ENCODE data around the gene MUC15. TPM values are rescaled to one million over a fixed set of nuclear protein-coding genes. Genes with fewer than 3 reads are reported as not detected.

MUC15 gene
- total RNA-seq, 2 donors from 2014 or later, result 0.12 TPM; not detected in 1

- H3K36me3 ChIP-seq, result no peaks in the 10 kb centered on the region
- intact Hi-C loops (cut with DNase I), result no loop called here
- H3K4me3 ChIP-seq, result no peak overlapping the region
- H3K9ac ChIP-seq (ENCODE audit: low read depth in 2 of 2, low read length in 2 of 2), result no peak overlapping the region
- no peaks in the 10 kb centered on the region for H3K9me3 ChIP-seq
- no peak for TF ChIP-seq CTCF (IDR thresholded peaks at IDR 0.05)
- DNase-seq, result no peak
- H3K27me3 ChIP-seq, result no peaks in the 10 kb centered on the region
- H3K4me1 ChIP-seq, result no peaks in the 10 kb centered on the region
- H3K27ac ChIP-seq, result no peak overlapping the region
Measured at GRCh38 chr11:26593691-26594090, 21.6 kb upstream of the MUC15 start.

GRCh38 chr11:26587073-26587472 lies 15.0 kb upstream of the MUC15 start:
- H3K36me3 ChIP-seq, result no peaks in the 10 kb centered on the region

DNA sequence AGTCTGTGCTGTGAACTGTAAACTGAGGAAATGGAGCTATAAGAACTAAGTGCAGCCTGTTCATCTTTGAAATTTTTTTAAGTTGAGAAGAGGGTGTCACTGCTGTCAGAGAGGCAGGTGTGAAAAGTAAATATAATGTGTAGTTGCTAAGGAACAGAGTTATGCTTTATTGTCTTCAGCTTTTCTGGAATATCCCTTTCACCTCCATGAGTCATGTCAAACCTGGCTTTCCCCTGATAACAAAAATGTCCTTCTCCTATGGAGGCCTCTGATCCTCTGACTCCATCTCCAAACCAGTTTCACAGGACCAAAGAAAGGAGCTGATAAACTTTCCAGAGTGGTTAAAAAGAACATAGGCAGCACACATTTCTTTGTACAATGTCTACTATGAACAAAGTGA lies 12.8 kb upstream of the MUC15 start:
- no peak overlapping the region for H3K9ac ChIP-seq (ENCODE audit: low read depth in 2 of 2, low read length in 2 of 2)
- H3K36me3 ChIP-seq, result no peaks in the 10 kb centered on the region
- intact Hi-C loops (cut with DNase I), result no loop called here
- no peak overlapping the region for H3K4me3 ChIP-seq
- H3K4me1 ChIP-seq, result no peaks in the 10 kb centered on the region
- no peaks in the 10 kb centered on the region for H3K27me3 ChIP-seq
- H3K9me3 ChIP-seq, result no peaks in the 10 kb centered on the region
- no peak overlapping the region for H3K27ac ChIP-seq
- DNase-seq, result no peak
- no peak for TF ChIP-seq CTCF (IDR thresholded peaks at IDR 0.05)

More at GRCh38 chr11:26587073-26587472, 15.0 kb upstream of the MUC15 start:
- no peaks in the 10 kb centered on the region for H3K9me3 ChIP-seq
- intact Hi-C loops (cut with DNase I), result no loop called here
- no peak overlapping the region for H3K4me3 ChIP-seq
- DNase-seq, result no peak
- H3K27ac ChIP-seq, result no peak overlapping the region
- H3K9ac ChIP-seq (ENCODE audit: low read depth in 2 of 2, low read length in 2 of 2), result no peak overlapping the region
- no peak for TF ChIP-seq CTCF (IDR thresholded peaks at IDR 0.05)
- no peaks in the 10 kb centered on the region for H3K4me1 ChIP-seq
- no peaks in the 10 kb centered on the region for H3K27me3 ChIP-seq

GRCh38 chr11:26583550-26583949 lies 11.5 kb upstream of the MUC15 start:
- no peaks in the 10 kb centered on the region for H3K27me3 ChIP-seq
- H3K9ac ChIP-seq (ENCODE audit: low read depth in 2 of 2, low read length in 2 of 2), result no peak overlapping the region
- no peak for TF ChIP-seq CTCF (IDR thresholded peaks at IDR 0.05)
- H3K4me3 ChIP-seq, result no peak overlapping the region
- H3K9me3 ChIP-seq, result no peaks in the 10 kb centered on the region
- DNase-seq, result no peak
- H3K4me1 ChIP-seq, result no peaks in the 10 kb centered on the region
- no peak overlapping the region for H3K27ac ChIP-seq
- intact Hi-C loops (cut with DNase I), result no loop called here
- no peaks in the 10 kb centered on the region for H3K36me3 ChIP-seq

DNA sequence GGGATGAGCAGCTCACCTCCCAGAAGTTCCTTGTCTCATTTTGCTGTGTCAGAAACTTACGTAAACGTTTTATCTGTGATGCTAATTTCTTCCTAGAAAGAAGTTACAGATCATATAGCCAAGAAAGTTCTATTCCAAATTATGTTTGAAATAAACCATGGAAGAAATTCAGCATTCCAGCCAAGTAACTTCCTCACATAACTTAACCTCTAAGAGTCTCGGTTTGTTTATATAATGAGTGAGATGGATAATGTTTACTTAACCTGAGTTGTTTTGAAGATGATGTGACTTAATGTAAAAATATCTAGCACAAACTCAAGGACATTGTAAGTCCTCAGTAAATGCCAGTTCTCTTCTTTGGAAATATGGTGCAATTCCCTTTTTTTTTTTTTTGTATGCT lies 8.9 kb upstream of the MUC15 start:
- no peak for DNase-seq
- Histone ChIP-seq H3K4me3 (no peak overlapping the region), H3K9ac (ENCODE audit: low read depth in 2 of 2, low read length in 2 of 2) (no peak overlapping the region), H3K9me3 (no peaks in the 10 kb centered on the region), H3K36me3 (no peaks in the 10 kb centered on the region), H3K27ac (no peak overlapping the region), H3K27me3 (no peaks in the 10 kb centered on the region), H3K4me1 (no peaks in the 10 kb centered on the region)
- no peak for TF ChIP-seq CTCF (IDR thresholded peaks at IDR 0.05)
- intact Hi-C loops (cut with DNase I), result no loop called here

DNA sequence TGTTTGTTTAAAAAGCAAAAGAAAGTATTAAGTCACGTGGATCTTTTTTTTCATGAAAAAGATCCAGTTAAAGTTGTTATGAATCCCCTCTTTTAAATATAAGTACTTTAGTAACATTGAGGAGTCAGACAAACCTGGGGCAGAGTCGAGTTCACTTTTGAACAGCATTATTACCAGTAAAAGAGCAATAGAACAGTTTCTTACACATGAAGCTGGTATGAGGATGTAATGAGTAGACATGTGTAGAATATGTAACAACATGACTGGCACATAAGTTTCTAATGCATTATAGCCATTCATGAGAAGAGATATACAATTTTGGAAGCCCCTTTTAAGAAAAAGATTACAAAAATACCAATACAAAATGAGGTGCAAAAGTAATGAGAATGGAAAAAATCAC lies 7.6 kb upstream of the MUC15 start:
- H3K9ac ChIP-seq (ENCODE audit: low read depth in 2 of 2, low read length in 2 of 2), result no peak overlapping the region
- no peak overlapping the region for H3K27ac ChIP-seq
- no peak for TF ChIP-seq CTCF (IDR thresholded peaks at IDR 0.05)
- no peaks in the 10 kb centered on the region for H3K4me1 ChIP-seq
- no peak for DNase-seq
- no peaks in the 10 kb centered on the region for H3K27me3 ChIP-seq
- no peaks in the 10 kb centered on the region for H3K9me3 ChIP-seq
- intact Hi-C loops (cut with DNase I), result no loop called here
- H3K36me3 ChIP-seq, result no peaks in the 10 kb centered on the region
- H3K4me3 ChIP-seq, result no peak overlapping the region
